Ramos (cell line): ENCODE data around the gene ITGAV.
"Not testable (repeated sequence)": the region's sequence is repeated elsewhere in the genome, so short reads cannot be mapped to it uniquely, and the experiment has no call there.

Experiments
- in situ Hi-C: fragments of 300-500 bp; cut with MboI; formaldehyde crosslinking; loops from one replicate; pipeline ENCODE4 v1.14.3; 2022; ENCODE audit warnings: low sequenced_read_pairs; ENCODE audit not compliant: unreplicated experiment

Gene ITGAV

DNA sequence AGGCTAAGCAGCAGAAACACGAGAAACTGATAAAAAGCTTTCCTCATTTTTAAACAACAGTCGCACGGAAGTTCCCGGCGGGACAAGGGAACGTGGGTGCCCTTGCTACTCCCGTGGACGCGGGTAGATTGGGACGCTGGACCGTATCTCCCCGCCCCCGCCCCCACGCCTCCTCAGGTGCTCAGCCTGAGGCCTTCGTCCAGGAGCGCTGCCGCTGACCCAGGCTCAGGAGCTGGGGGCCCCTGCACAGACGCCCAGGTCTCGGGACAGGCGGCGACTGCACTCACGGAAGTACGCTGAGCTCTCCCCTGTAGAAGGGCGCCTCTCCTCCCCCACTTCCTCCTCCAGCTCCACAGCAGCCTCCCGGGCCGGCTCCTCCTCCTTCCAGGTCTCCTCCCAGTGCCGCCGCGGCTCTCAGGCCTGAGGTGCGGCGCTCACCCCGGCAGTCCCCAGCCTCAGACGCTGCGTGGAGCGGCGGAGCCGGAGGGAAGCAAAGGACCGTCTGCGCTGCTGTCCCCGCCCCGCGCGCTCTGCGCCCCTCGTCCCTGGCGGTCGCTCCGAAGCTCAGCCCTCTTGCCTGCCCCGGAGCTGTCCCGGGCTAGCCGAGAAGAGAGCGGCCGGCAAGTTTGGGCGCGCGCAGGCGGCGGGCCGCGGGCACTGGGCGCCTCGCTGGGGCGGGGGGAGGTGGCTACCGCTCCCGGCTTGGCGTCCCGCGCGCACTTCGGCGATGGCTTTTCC, at the start of gene ITGAV:
ITGAV (plus strand) TSS at position 445 of the 738 bp plus-strand sequence; CDS start at position 728, 283 bp downstream.
- in situ Hi-C loops: no loop called here

DNA sequence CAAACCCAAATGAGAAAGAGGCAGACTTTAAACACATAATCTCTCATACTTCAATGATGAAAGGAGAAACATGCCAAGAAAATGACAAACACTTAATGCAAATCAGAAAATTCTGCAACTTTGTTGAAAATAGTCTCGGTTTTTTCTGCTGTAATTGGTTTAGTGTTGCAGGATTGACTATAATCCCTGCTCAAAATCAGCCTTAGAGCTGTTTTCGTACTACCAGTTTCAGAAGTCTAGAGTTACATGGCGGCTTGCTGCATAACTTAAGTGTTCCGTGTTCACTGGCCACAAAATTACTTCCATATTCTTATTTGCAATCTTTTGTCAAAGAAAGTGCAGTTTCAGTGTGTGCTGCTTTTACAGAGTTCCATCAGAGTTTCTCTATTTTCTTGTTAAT, 48.9 kb upstream of the ITGAV start:
- in situ Hi-C loops: no loop called here

DNA sequence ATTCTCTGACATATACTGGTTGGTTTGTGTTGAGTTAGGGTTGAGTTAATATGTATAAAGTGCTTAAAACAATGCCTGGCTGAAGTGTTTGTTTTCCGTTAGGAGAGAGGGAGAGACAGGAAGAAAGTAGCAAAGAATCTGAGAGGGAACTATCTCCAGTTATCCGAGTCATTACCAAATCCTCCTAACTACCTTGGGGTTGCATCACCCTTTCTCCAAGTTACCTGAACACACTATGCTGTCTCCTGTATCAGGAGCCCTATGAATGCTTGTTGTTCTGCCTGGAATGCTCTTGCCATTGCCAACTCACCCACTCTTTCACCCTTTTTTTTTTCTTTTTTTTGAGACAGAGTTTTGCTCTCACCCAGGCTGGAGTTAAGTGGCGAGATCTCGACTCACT, 47.9 kb upstream of the ITGAV start:
- in situ Hi-C loops: no loop called here

DNA sequence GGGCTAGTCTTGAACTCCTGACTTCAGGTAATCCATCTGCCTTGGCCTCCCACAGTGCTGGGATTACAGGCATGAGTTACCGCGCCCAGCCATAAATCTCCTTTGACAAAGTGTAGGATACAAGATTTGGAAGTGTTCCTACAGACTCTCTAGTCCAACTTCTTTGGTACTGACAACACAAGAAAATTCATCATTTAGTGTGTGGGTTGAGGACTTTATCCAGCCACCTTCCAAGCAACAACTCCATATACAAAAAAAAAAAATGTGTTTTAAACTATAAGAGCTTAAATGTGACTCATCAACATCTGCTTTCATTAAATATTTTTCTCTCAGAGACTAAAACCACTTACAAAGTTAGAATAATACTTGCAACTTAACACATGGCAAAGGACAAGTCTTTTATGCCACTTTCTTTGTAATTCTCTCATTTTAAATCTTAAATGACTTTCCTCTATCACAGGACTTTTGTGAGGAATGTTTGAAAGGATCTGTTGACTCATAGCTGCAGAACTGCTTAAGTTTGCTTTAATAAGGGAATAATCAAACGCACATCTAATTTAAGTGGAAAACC, 46.2 kb upstream of the ITGAV start:
- in situ Hi-C loops: no loop called here

DNA sequence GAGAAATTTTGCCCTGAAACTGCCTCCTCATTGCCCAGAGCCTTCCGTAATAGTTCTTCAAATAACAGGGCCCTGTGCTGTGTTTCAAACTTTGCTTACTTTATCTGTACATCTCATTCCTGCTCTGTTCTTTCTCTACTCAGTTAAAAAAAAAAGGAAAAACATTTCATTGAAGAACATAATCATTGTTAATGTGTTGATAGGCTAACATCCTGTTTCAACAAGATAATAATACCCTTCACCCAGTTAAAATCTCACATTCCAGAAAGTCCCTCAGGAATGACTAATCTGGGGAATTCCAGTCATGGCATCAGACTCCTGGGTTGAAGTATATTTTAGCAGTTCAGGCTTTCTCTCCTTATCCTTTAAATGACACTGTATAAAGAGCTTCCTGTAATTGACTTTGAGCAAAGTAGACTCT, 45.6 kb upstream of the ITGAV start:
- in situ Hi-C loops: no loop called here

DNA sequence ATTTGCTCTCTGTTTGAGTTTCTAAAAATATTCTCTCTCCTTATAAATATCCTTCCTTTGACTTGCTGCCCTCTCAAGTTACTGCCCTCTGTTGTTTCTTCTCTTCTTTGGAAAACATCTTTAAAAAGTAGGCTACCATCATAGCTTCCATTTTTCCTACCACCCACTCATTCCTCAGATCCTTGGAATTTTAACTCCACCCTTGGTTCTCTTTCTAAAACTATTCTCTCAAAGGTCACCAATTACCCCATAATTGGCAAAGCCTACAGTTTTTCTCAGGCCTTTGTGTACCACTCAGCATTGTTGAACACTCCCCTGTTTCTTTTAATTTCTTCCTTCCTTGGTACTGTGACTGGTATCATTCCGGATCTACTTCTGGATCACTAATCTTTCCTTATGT, 43.0 kb upstream of the ITGAV start:
- in situ Hi-C loops: no loop called here

DNA sequence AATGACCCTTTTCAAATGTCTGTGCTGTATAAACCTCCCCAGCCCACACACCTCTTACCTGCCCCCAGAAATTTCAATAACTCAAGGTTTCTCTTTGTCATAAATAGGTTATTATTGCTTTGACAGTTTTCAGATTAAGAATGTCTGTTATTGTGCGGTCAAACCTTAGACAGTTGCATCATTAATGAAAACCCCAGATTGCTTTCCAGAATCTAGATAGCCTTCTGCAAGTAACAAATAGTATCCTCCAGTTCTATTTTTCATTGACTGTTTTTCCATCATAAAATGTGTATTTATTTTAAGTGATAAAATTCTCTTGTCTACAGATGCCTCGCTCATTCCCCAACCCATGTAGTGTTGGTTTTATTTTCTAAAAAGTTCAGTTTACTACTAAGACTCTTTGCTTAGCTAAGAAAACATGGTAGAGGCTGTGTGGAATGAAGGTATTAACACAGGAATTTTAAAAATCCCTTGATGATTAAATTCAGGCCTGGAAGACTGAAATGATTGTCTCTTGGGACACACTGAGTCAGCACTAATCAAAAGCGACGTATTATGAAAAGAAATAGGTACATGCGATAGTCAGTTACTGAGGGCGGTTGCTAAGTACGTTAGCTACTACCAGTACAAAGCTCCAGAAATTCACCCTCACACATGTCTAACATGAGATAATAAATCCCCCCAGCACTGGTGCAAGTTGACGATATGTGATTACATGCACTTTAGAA, 38.4 kb upstream of the ITGAV start:
- in situ Hi-C loops: no loop called here

DNA sequence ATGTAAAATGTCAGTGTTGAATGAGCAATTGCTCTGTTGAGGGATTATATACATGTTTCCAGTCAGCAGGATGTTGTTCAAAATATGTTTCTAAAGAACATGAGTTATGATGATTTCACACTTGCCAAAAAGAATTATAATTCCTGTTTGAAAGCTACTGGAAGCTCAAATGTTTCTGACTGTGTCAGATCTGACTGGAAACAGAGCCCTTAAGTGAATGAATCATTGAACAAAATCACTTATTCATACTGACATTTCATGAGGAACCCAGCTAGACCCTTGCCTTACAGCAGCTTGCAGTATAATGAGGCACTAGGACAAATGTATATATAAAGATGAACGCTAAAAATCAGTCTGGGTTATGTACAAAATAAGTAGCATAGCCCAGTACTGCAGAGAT, 35.4 kb upstream of the ITGAV start:
- in situ Hi-C loops: no loop called here

DNA sequence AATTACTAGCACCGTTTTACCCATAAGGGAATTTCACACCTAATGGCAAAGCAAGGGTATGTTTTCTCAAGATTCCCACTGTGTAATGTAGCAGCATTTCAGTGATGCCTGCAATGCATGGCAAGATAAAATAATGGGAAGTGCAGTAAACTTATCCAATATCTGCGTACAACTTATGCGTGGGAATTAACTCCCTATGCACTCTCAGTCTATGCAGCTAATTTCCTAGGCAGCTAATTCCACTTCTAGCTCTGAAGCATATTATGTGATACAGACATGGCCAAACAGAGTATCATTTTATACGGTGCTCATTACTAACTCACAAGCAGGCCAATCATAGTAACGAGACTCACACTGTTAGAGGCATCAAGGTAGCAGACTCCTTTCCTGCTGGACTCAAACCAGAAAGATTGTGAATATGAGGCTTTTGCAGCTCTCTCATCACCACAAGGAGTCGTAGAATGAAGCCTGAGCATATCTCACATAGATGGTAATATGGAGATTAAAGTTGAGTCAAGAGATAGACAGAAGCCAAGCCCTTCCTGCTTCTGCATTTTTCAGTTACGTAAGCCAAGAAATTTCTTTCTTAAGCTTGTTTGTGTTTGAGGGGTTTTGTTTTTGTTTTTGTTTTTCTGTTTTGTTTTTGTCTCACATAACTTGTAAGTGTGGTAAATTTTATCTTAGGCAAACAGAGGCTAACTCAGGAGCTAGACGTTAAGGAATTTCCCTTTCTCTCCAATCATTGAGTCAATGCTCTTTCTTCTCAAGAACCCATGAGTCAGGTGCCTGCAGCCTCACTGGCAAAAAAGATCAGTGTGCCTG, 34.8 kb upstream of the ITGAV start:
- in situ Hi-C loops: no loop called here

DNA sequence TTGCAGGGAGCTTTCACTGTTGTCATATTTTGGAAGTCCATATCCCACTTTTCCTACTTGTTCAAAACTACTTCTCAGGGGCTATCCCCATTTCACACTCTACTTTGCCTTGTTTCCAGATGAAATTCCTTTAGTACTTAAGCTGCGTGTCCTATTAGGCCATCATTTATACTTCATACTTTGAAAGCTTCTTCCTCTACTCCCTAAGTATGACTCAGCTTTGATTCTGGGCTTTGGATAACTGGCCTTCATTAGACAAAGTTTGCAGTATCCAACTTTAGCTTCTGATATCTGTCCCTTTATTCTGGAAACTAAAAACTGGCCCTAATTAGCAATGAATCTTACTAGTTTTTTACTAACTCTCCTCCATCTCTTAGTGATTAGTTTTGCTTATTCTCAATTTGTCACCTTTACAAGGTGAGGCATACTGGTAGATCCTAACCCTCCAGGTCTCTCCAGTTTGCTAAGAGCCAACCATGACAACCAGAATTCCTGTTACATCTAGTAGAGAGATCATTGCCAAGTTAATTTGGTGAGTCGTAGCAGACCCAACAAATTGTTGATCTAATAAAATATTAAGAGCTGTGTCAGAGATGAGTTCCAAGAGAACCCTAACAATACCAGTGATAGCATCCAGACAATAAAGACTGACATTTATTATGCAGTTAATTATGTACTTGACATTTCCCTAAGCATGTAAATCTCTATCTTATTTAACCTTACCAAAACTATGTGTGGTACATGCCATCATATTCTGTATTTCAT, 31.2 kb upstream of the ITGAV start:
- in situ Hi-C loops: no loop called here

DNA sequence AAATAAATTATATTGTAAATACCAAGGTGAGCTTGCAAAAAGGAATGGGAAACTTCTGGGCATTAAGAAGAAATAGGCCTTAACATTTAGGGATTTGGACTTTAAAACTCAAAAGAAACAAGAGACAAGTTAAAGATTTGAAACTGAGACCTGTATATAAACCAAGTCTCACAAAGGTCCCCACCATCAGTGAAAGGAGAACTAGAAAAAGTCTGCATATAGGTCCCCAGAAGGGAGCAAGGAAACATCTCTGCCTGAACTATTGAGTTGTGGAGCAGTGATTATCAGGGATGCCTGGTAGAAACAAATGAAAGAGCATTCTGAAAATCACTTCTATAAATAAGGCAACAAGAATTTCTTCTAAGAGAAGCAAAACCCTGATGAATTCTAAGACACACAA, 30.5 kb upstream of the ITGAV start:
- in situ Hi-C loops: no loop called here

DNA sequence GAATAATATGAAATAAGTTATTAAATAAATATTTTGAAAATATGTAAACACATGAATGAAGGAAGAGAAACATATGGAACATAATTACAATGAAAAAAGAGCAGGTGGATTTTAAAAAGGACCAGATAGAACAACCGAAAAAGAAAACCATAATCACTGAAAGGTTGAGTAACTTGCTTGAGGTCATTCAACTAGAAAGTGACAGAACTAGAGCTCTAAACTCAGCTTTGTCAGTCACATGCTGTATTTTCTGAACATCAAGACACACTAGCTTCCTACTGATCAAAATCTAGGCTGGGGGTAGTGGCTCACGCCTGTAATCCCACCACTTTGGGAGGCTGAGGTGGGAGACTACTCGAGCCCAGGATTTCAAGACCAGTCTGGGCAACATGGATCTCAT, 30.0 kb upstream of the ITGAV start:
- in situ Hi-C loops: no loop called here

DNA sequence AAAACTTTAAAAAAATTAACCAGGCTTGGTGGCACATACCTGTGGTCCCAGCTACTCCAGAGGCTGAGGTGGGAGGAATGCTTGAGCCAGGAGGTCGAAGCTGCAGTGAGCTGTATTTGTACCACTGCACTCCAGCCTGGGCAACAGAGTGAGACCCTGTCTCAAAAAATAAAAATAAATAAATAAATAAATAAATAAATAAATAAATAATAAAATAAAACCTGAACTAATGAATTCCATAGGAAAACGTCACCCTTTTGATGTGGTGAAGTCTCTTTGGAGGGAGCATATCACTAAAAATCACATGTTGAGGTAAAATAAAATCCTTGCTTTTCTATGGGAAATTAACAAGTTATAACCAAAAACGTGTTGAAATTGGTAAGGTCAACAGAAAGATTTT, 29.6 kb upstream of the ITGAV start:
- in situ Hi-C loops: no loop called here

DNA sequence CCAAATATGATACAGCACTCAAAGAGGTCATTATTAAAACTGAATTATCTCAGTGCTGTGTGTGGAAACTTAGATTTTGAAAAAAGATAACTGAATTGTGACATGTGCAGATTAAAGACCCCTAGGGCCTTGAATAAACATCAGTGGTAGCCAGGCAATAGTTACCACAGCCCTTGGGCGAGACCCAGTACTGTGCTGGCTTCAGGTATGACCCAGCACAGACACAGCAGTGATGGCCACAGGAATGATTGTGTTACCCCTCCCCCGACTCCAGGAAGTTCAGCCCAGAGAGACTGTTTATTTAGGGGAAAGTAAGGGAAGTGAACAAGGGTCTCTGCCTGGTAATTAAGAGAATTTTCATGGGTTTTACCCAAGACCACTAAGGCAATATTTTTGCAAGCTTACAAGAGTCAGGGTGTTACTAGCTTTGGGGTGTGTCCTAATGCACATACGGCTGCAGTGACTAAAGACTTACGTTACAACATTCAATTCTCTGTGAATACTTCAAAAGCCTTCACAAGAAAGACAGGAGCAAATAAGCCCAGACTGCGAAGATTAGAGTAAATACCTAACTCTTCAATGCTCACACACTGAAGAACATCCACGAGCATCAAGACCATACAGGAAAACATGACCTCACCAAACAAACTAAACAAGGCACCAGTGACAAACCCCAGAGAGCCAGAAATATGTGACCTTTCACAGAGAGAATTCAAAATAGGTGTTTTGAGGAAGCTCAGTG, 28.2 kb upstream of the ITGAV start:
- in situ Hi-C loops: no loop called here

DNA sequence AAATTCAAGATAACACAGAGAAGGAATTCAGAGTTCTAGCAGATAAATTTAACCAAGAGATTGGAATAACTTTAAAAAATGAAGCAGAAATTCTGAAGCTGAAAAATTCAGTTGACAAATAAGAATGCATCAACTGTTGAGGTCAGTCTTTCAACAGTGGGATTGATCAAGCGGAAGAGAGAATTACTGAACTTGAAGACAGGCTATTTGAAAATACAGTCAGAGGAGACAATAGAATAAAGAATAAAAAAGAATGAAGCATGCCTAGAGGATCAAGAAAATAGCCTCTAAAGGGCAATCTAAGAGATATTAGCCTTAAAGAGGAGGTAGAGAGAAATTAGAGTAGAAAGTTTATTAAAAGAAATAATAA, 27.7 kb upstream of the ITGAV start:
- in situ Hi-C loops: no loop called here

DNA sequence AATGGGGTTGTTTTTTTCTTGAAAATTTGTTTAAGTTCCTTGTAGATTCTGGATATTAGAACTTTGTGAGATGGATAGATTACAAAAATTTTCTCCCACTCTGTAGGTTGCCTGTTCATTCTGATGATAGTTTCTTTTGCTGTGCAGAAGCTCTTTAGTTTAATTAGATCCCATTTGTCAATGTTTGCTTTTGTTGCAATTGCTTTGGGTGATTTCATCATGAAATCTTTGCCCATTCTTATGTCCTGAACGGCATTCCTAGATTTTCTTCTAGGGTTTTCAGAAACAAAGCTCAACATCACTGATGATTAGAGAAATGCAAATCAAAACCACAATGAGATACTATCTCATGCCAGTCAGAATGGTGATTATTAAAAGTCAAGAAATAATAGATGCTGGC, 21.3 kb upstream of the ITGAV start:
- in situ Hi-C loops: not testable (repeated sequence)

DNA sequence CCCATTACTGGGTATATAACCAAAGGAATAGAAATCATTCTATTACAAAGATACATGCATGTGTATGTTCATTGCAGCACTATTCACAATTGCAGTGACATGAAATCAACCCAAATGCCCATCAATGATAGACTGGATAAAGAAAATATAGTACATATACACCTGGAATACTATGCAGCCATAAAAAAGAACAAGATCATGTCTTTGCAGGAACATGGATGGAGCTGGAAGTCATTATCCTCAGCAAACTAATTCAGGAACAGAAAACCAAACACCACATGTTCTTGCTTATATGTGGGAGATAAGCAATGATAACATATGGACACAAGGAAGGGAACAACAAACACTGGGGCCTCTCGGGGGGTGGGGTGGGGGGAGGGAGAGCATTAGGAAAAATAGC, 20.7 kb upstream of the ITGAV start:
- in situ Hi-C loops: not testable (repeated sequence)

DNA sequence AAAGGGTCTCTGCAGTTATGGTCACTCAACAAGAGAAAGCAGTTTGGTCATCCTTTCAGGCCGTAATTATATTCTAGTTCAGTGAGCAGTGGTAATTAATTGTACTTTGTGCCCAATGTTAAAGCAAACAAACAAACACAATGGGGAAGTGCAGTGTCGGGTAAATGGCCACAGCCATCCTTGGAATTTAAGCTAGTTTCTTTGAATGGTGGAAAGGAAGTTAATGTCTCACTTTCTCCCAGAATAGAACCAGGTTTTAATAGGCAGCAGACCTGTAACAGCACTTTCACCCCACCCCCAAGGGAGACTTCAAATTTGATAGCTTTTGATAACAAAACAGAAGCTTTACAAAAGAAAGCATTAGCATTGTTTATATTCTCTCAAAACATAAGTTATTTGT, 20.0 kb upstream of the ITGAV start:
- in situ Hi-C loops: no loop called here

DNA sequence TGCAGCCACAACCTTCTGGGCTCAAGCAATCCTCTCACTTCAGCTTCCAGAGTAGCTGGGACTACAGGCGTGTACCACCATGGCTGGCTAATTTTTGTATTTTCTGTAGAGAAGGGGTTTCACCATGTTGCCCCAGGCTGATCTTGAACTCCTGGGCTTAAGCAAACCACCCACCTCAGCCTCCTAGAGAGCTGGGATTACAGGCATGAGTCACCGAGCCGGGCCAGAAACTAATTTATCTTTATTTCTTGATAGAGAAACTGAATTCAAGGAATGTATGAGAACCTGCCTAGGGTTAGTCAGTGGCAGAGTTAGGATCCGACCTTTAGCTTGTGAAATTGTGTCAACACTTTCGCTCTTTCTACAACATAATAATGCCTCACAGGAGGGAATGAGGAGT, 19.3 kb upstream of the ITGAV start:
- in situ Hi-C loops: no loop called here
